K562 (cell line): Measurements from ENCODE around the gene CEP162. TPM values are rescaled to one million over a fixed set of nuclear protein-coding genes. Genes with fewer than 3 reads are reported as not detected.
A peak's percentile ranks its signal among the peaks of the same experiment; 100 is the strongest.

Experiments used
- BDP1 ChIP-seq: IDR thresholded peaks from 3 replicates; pipeline ENCODE4 v1.6.1; 2011; ENCODE audit not compliant: insufficient read length, insufficient read depth
- CBFA2T3 ChIP-seq: fragments of 450-650 bp; IDR thresholded peaks from 2 replicates; pipeline ENCODE4 v1.6.1; 2017
- CHD1 ChIP-seq: fragments of 200-600 bp; sonication (generic); IDR thresholded peaks from one replicate; pipeline ENCODE4 v1.6.1; 2012; ENCODE audit warnings: mild to moderate bottlenecking, moderate library complexity, low read length, inconsistent platforms
- DPF2 ChIP-seq: fragments of 450-650 bp; IDR thresholded peaks from 2 replicates; pipeline ENCODE4 v1.6.1; 2016
- FOXJ2 ChIP-seq: fragments of 200-800 bp; sonication (Bioruptor generic); IDR thresholded peaks from 2 replicates; pipeline ENCODE4 v1.6.1; 2016; ENCODE audit warnings: missing genetic modification characterization, missing compliant biosample characterization
- GATAD2B ChIP-seq: fragments of 450-650 bp; IDR thresholded peaks from 2 replicates; pipeline ENCODE4 v1.6.1; 2017; ENCODE audit warnings: mild to moderate bottlenecking, borderline replicate concordance
- HLTF ChIP-seq: fragments of 450-650 bp; IDR thresholded peaks from 2 replicates; pipeline ENCODE4 v1.6.1; 2016
- HOXB6 ChIP-seq: fragments of 250-450 bp; sonication (Bioruptor Pico); IDR thresholded peaks from 2 replicates; pipeline ENCODE4 v1.5.1; 2022; ENCODE audit warnings: mild to moderate bottlenecking, borderline replicate concordance
- KDM2B ChIP-seq: fragments of 250-450 bp; sonication (Bioruptor Pico); IDR thresholded peaks from 2 replicates; pipeline ENCODE4 v1.8.0; 2021; ENCODE audit warnings: mild to moderate bottlenecking, moderate library complexity
- KLF1 ChIP-seq: fragments of 450-650 bp; IDR thresholded peaks from 2 replicates; pipeline ENCODE4 v1.6.1; 2016; ENCODE audit warnings: missing genetic modification characterization, missing compliant biosample characterization
- KLF13 ChIP-seq: fragments of 450-650 bp; IDR thresholded peaks from 2 replicates; pipeline ENCODE4 v1.6.1; 2016; ENCODE audit warnings: missing genetic modification characterization, low read depth, mild to moderate bottlenecking, missing compliant biosample characterization, moderate library complexity, borderline replicate concordance
- NFE2 ChIP-seq: IDR thresholded peaks from 2 replicates; pipeline ENCODE4 v1.6.1; 2014; ENCODE audit warnings: antibody characterized with exemption, low read depth
- PML ChIP-seq: IDR thresholded peaks from 2 replicates; pipeline ENCODE4 v1.6.1; 2012; ENCODE audit warnings: low read length, inconsistent platforms
- PREB ChIP-seq: sonication (generic); formaldehyde crosslinking; IDR thresholded peaks from 2 replicates; pipeline ENCODE4 v1.8.1; 2023; ENCODE audit warnings: mild to moderate bottlenecking, missing genetic modification reagents
- ZNF24 ChIP-seq: fragments of 450-650 bp; IDR thresholded peaks from 2 replicates; pipeline ENCODE4 v1.6.1; 2016
- ZNF318 ChIP-seq, 2 experiments: fragments of 450-650 bp; IDR thresholded peaks; 2 replicates each; pipeline ENCODE4 v1.6.1; 2016; ENCODE audit warnings: mild to moderate bottlenecking in 2 of 2, borderline replicate concordance in 1 of 2, low read depth in 1 of 2, moderate library complexity in 1 of 2
- ZNF644 ChIP-seq: fragments of 200-800 bp; sonication (Bioruptor generic); IDR thresholded peaks from 2 replicates; pipeline ENCODE4 v1.6.1; 2016; ENCODE audit warnings: low read depth, missing genetic modification characterization, missing compliant biosample characterization
- polyA plus RNA-seq, 8 experiments: library from polyadenylated mRNA; depleted of rRNA in 4 of 8; stranded (reverse) in 5 of 8; unstranded in 3 of 8; fragments of >200 nt; fragmentation: Nextera tagmentation in 2 of 8; fragmentation: Illumina TruSeq in 1 of 8; extraction: Ambion mirVana in 2 of 8; extraction: Trizol in 1 of 8; gene quantifications; 2 replicates each; pipeline versions ENCODE4 v1.2.1 to v1.2.3, GENCODE V29; 2011 to 2014; ENCODE audit warnings: inconsistent platforms in 1 of 8, missing spikeins in 1 of 8
- total RNA-seq, 7 experiments: library from RNA; depleted of rRNA in 6 of 7; stranded (reverse); fragments of >200 nt in 6 of 7; fragmentation: Illumina TruSeq in 2 of 7; extraction: Trizol in 2 of 7; gene quantifications; 2 replicates each; pipeline versions ENCODE4 v1.2.1 to v1.2.3, GENCODE V29; 2011 to 2021; ENCODE audit warnings: low replicate concordance in 1 of 7
- TF ChIP-seq, protein P1 (sequence below): conservative IDR thresholded peaks from 2 replicates; pipeline ENCODE4 v1.6.1; 2011; ENCODE audit warnings: low read depth, mild to moderate bottlenecking, low read length; ENCODE audit not compliant: control insufficient read depth
- TF ChIP-seq, protein P2 (sequence below): fragments of 450-650 bp; formaldehyde crosslinking; IDR thresholded peaks from 2 replicates; pipeline ENCODE4 v1.4.0; 2022; ENCODE audit warnings: missing genetic modification characterization

CEP162 gene
- total and polyA plus RNA-seq, 9 of the 15 experiments (the other 6 are each of a cell fraction or from before 2014, with no cell fraction given), result 3.9 to 8.6 (median 6.7) TPM

- TF ChIP-seq PREB (CRISPR knock-in tag), result no peak
- no peak for TF ChIP-seq ZNF318 (IDR thresholded peaks at IDR 0.05; ENCODE audit: borderline replicate concordance in 1 of 2, low read depth in 1 of 2)
- no peak for TF ChIP-seq CHD1
- TF ChIP-seq DPF2, result peak; percentile 82
- TF ChIP-seq ZNF644 (tag), result no peak
- TF ChIP-seq, protein P1, sequence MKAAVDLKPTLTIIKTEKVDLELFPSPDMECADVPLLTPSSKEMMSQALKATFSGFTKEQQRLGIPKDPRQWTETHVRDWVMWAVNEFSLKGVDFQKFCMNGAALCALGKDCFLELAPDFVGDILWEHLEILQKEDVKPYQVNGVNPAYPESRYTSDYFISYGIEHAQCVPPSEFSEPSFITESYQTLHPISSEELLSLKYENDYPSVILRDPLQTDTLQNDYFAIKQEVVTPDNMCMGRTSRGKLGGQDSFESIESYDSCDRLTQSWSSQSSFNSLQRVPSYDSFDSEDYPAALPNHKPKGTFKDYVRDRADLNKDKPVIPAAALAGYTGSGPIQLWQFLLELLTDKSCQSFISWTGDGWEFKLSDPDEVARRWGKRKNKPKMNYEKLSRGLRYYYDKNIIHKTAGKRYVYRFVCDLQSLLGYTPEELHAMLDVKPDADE, result no peak
- TF ChIP-seq KLF13, result no peak
- TF ChIP-seq CBFA2T3, result peak; percentile 29; the same call in 1 of the 2 replicates
- TF ChIP-seq, protein P2, sequence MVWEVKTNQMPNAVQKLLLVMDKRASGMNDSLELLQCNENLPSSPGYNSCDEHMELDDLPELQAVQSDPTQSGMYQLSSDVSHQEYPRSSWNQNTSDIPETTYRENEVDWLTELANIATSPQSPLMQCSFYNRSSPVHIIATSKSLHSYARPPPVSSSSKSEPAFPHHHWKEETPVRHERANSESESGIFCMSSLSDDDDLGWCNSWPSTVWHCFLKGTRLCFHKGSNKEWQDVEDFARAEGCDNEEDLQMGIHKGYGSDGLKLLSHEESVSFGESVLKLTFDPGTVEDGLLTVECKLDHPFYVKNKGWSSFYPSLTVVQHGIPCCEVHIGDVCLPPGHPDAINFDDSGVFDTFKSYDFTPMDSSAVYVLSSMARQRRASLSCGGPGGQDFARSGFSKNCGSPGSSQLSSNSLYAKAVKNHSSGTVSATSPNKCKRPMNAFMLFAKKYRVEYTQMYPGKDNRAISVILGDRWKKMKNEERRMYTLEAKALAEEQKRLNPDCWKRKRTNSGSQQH (CRISPR knock-in tag), result no peak
- peak; percentile 91 for TF ChIP-seq NFE2
- no peak for TF ChIP-seq PML
- no peak for TF ChIP-seq GATAD2B
- TF ChIP-seq KLF1 (tag), result no peak
- no peak for TF ChIP-seq HLTF
- no peak for TF ChIP-seq BDP1
- no peak for TF ChIP-seq ZNF24
- peak; percentile 64 for TF ChIP-seq FOXJ2 (tag)
- no peak for TF ChIP-seq HOXB6 (CRISPR knock-in tag)
- no peak for TF ChIP-seq KDM2B (CRISPR knock-in tag)
These were observed 90.4 kb downstream of the CEP162 start (continued) for GRCh38 chr6:84137051-84137375.
